H1 (cell line): ENCODE measurements around the gene KLHL17.

Experiments used
- CREB1 ChIP-seq: IDR thresholded peaks from 2 replicates; pipeline ENCODE4 v1.6.1; 2012; ENCODE audit warnings: inconsistent platforms
- TF ChIP-seq, protein P1 (sequence below), 3 experiments: IDR thresholded peaks; 1 replicate in 2 of 3; 2 replicates in 1 of 3; pipeline versions ENCODE4 v1.5.1 to v1.6.1; 2011; ENCODE audit warnings: low read length in 3 of 3, mild to moderate bottlenecking in 3 of 3, inconsistent platforms in 2 of 3, low read depth in 1 of 3, moderate library complexity in 1 of 3; ENCODE audit not compliant: insufficient read depth in 1 of 3; ENCODE audit errors: control extremely low read depth in 1 of 3

DNA sequence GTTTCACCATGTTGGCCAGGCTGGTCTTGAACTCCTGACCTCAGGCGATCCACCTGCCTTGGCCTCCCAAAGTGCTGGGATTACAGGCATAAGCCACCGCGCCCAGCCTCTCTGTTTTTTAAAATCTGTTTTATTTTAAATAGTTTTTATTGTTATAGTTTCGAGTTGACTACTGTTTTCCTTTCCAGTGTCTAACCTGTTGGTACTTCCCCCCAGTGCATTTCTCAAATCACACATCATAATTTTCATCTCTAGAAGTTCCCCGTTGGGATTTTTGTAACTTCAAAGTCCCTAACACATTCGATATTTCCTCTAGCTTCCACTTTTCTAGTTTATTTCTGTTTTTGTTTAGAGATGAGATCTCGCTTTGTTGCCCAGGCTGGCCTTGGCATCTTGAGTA is 32.0 kb downstream of the KLHL17 start:
- TF ChIP-seq, protein P1, sequence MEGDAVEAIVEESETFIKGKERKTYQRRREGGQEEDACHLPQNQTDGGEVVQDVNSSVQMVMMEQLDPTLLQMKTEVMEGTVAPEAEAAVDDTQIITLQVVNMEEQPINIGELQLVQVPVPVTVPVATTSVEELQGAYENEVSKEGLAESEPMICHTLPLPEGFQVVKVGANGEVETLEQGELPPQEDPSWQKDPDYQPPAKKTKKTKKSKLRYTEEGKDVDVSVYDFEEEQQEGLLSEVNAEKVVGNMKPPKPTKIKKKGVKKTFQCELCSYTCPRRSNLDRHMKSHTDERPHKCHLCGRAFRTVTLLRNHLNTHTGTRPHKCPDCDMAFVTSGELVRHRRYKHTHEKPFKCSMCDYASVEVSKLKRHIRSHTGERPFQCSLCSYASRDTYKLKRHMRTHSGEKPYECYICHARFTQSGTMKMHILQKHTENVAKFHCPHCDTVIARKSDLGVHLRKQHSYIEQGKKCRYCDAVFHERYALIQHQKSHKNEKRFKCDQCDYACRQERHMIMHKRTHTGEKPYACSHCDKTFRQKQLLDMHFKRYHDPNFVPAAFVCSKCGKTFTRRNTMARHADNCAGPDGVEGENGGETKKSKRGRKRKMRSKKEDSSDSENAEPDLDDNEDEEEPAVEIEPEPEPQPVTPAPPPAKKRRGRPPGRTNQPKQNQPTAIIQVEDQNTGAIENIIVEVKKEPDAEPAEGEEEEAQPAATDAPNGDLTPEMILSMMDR (IDR thresholded peaks at IDR 0.05; ENCODE audit: control extremely low read depth in 1 of 3, insufficient read depth in 1 of 3, low read depth in 1 of 3, low read length in 3 of 3): no peak
- no peak for TF ChIP-seq CREB1
